Measurements from ENCODE around the gene A2M. TPM values are rescaled to one million over a fixed set of nuclear protein-coding genes. Genes with fewer than 3 reads are reported as not detected.

The A2M gene
- total RNA-seq, 1 experiment from 2014 or later: 1.2 TPM

GRCh38 chr12:9052610-9053009 lies 63.1 kb downstream of the A2M start:
- no peaks in the 10 kb centered on the region for H3K27me3 Mint-ChIP-seq (ENCODE audit: low read depth)

More at GRCh38 chr12:9052610-9053009, 63.1 kb downstream of the A2M start:
- Histone ChIP-seq H4K20me1 (ENCODE audit: control insufficient read depth, insufficient read depth, insufficient read length) (no peaks in the 10 kb centered on the region), H3K27ac (ENCODE audit: insufficient read length, low read depth, low read length) (no peak overlapping the region), H2BK12ac (ENCODE audit: insufficient read length, low read depth, low read length) (no peak overlapping the region), H3K9ac (ENCODE audit: extremely low read depth, insufficient read length, low read length) (no peak overlapping the region), H2BK5ac (ENCODE audit: insufficient read length, low read length) (no peak overlapping the region), H4K8ac (replicated peaks; ENCODE audit: insufficient read length, low read depth, low read length) (no peak overlapping the region), H3K27me3 (ENCODE audit: insufficient read depth, low read length) (no peaks in the 10 kb centered on the region), H4K5ac (ENCODE audit: insufficient read length, low read depth, low read length) (no peak overlapping the region), H4K91ac (ENCODE audit: insufficient read length, low read depth, low read length) (no peak overlapping the region), H2AK5ac (ENCODE audit: insufficient read length, low read length) (no peak overlapping the region), H3K23me2 (ENCODE audit: insufficient read length, low read depth, low read length, poor library complexity, severe bottlenecking) (no peaks in the 10 kb centered on the region), H3K23ac (ENCODE audit: insufficient read length, low read depth, low read length) (no peak overlapping the region), H3K4me2 (ENCODE audit: insufficient read depth, insufficient read length, low read length) (no peak overlapping the region), H3K79me1 (ENCODE audit: insufficient read depth, low read depth, low read length, poor library complexity, severe bottlenecking) (no peaks in the 10 kb centered on the region), H2BK120ac (ENCODE audit: low read depth, low read length, poor library complexity, severe bottlenecking) (no peak overlapping the region), H2BK20ac (ENCODE audit: low read depth, low read length, poor library complexity, severe bottlenecking) (no peak overlapping the region), H3K18ac (ENCODE audit: insufficient read length, low read depth, low read length) (no peak overlapping the region), H3K56ac (ENCODE audit: insufficient read length, low read depth, low read length) (no peak overlapping the region), H3K79me2 (ENCODE audit: insufficient read depth, low read length) (no peaks in the 10 kb centered on the region), H2BK15ac (ENCODE audit: low read depth, low read length) (no peak overlapping the region), H2AFZ (ENCODE audit: low read length) (no peak overlapping the region), H3K4ac (ENCODE audit: low read depth, low read length) (no peak overlapping the region), H3K9me3 (ENCODE audit: control insufficient read depth, low read depth, low read length) (no peaks in the 10 kb centered on the region), H3T11ph (ENCODE audit: low read length) (no peak overlapping the region), H3K14ac (ENCODE audit: insufficient read depth, low read length) (no peak overlapping the region), H3K4me1 (ENCODE audit: insufficient read depth, low read length) (no peaks in the 10 kb centered on the region)
- Mint-ChIP-seq H3K4me1 (no peaks in the 10 kb centered on the region), H3K36me3 (ENCODE audit: insufficient read depth in 1 of 3, low read depth in 3 of 3) (no peaks in the 10 kb centered on the region), H3K4me3 (no peak overlapping the region; a peak in 1 of 5 replicates), H3K9me3 (no peaks in the 10 kb centered on the region), H3K27ac (no peak overlapping the region)
- TF ChIP-seq, protein P1, sequence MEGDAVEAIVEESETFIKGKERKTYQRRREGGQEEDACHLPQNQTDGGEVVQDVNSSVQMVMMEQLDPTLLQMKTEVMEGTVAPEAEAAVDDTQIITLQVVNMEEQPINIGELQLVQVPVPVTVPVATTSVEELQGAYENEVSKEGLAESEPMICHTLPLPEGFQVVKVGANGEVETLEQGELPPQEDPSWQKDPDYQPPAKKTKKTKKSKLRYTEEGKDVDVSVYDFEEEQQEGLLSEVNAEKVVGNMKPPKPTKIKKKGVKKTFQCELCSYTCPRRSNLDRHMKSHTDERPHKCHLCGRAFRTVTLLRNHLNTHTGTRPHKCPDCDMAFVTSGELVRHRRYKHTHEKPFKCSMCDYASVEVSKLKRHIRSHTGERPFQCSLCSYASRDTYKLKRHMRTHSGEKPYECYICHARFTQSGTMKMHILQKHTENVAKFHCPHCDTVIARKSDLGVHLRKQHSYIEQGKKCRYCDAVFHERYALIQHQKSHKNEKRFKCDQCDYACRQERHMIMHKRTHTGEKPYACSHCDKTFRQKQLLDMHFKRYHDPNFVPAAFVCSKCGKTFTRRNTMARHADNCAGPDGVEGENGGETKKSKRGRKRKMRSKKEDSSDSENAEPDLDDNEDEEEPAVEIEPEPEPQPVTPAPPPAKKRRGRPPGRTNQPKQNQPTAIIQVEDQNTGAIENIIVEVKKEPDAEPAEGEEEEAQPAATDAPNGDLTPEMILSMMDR (conservative IDR thresholded peaks at IDR 0.05): no peak
- WGBS (ENCODE audit: extremely low coverage, insufficient read length, low lambda C conversion rate): no CpG with 5 or more reads among the region's 1 CpG
- DNase-seq: no peak

Data from H9 (cell line).